ENCODE measurements around the gene RRP8.

- TF ChIP-seq POLR2AphosphoS5 (IDR thresholded peaks at IDR 0.05; ENCODE audit: low read depth, low read length): no peak
- no peak for TF ChIP-seq POLR2A (IDR thresholded peaks at IDR 0.05; ENCODE audit: low read depth, low read length)
- no peak for TF ChIP-seq TAF1 (IDR thresholded peaks at IDR 0.05; ENCODE audit: borderline replicate concordance, low read depth, low read length)
Observed at GRCh38 chr11:6571434-6572008, 31.9 kb downstream of the RRP8 start.
